Activated B cell treated with CpG ODN at 0.5 μM for 24 hours (primary cell): Measurements from ENCODE around the gene FAM168A. TPM values are rescaled to one million over a fixed set of nuclear protein-coding genes. Genes with fewer than 3 reads are reported as not detected.

Experiments
- ATAC-seq: fragments of 200-7000 bp; cut with Tn5 transposase; one replicate; pipeline ENCODE4 v1.10.0; 2021; ENCODE audit warnings: low read depth, mild to moderate bottlenecking, moderate library complexity
- CTCF ChIA-PET: fragments of 350-600 bp; sonication (Branson Sonifier 250); formaldehyde crosslinking; loops from one replicate; lab custom pipeline; 2021; ENCODE audit warnings: antibody characterized with exemption; lab: Charles Lee
- POLR2A ChIA-PET: fragments of 350-600 bp; sonication (Branson Sonifier 250); formaldehyde crosslinking; loops from one replicate; lab custom pipeline; 2021; ENCODE audit warnings: antibody characterized with exemption; lab: Charles Lee
- DNase-seq: peaks from one replicate; pipeline ENCODE4 v3.0.0; 2022
- H3K27ac Mint-ChIP-seq: one replicate; pipeline ENCODE4 v1.8.0; 2020; ENCODE audit warnings: mixed read lengths
- H3K27me3 Mint-ChIP-seq: one replicate; pipeline ENCODE4 v1.8.0; 2021; ENCODE audit warnings: mixed read lengths
- H3K36me3 Mint-ChIP-seq: one replicate; pipeline ENCODE4 v1.8.0; 2021; ENCODE audit warnings: low read depth, mixed read lengths
- H3K4me1 Mint-ChIP-seq: one replicate; pipeline ENCODE4 v1.8.0; 2021; ENCODE audit warnings: mixed read lengths
- H3K4me3 Mint-ChIP-seq: one replicate; pipeline ENCODE4 v1.8.0; 2020; ENCODE audit warnings: mild to moderate bottlenecking, mixed read lengths
- H3K9me3 Mint-ChIP-seq: one replicate; pipeline ENCODE4 v1.8.0; 2020; ENCODE audit warnings: mixed read lengths
- CTCF ChIP-seq: fragments of 200-600 bp; IDR thresholded peaks from one replicate; pipeline ENCODE4 v1.8.0; 2022; ENCODE audit warnings: antibody characterized with exemption, mild to moderate bottlenecking
- intact Hi-C: fragments of 100-400 bp; cut with micrococcal nuclease; formaldehyde crosslinking; loops from one replicate; pipeline ENCODE4 v1.15.1; 2024
- total RNA-seq: library from RNA; stranded (reverse); gene quantifications from 2 replicates; pipeline ENCODE4 v1.2.3, GENCODE V29; 2022

Gene FAM168A
- total RNA-seq, 1 donor from 2014 or later: 16.5 TPM

GRCh38 chr11:73525611-73526010 is 72.3 kb downstream of the FAM168A start:
- intact Hi-C loops: no loop called here

GRCh38 chr11:73524774-73525173 is 73.1 kb downstream of the FAM168A start:
- TF ChIP-seq CTCF: no peak
- ChIA-PET CTCF (no interaction called here), POLR2A (no interaction called here)
- Mint-ChIP-seq H3K4me3 (no peak overlapping the region), H3K27ac (no peak overlapping the region), H3K36me3 (no peaks in the 10 kb centered on the region), H3K9me3 (no peaks in the 10 kb centered on the region), H3K27me3 (no peaks in the 10 kb centered on the region), H3K4me1 (peaks cover 28% of the 10 kb centered on the region)
- intact Hi-C loops: no loop called here
- no peak for ATAC-seq
- no peak for DNase-seq

More at GRCh38 chr11:73525611-73526010, 72.3 kb downstream of the FAM168A start:
- no peak for TF ChIP-seq CTCF
- POLR2A ChIA-PET: no interaction called here
- CTCF ChIA-PET: no interaction called here
- no peak overlapping the region for H3K27ac Mint-ChIP-seq
- H3K4me3 Mint-ChIP-seq: no peak overlapping the region
- H3K27me3 Mint-ChIP-seq: no peaks in the 10 kb centered on the region
- DNase-seq (no peak), ATAC-seq (no peak)
- peaks cover 29% of the 10 kb centered on the region for H3K4me1 Mint-ChIP-seq
- no peaks in the 10 kb centered on the region for H3K36me3 Mint-ChIP-seq
- no peaks in the 10 kb centered on the region for H3K9me3 Mint-ChIP-seq

GRCh38 chr11:73521621-73522020 is 76.3 kb downstream of the FAM168A start:
- Mint-ChIP-seq H3K27ac (no peak overlapping the region), H3K27me3 (no peaks in the 10 kb centered on the region), H3K4me1 (peaks cover 16% of the 10 kb centered on the region), H3K36me3 (no peaks in the 10 kb centered on the region), H3K4me3 (no peak overlapping the region), H3K9me3 (no peaks in the 10 kb centered on the region)
- intact Hi-C loops: no loop called here
- DNase-seq: no peak
- TF ChIP-seq CTCF: no peak
- no peak for ATAC-seq
- CTCF ChIA-PET: no interaction called here
- POLR2A ChIA-PET: no interaction called here

- Mint-ChIP-seq H3K27me3 (no peaks in the 10 kb centered on the region), H3K27ac (no peak overlapping the region), H3K4me3 (no peak overlapping the region), H3K9me3 (no peaks in the 10 kb centered on the region), H3K36me3 (no peaks in the 10 kb centered on the region), H3K4me1 (peaks cover 16% of the 10 kb centered on the region)
- ATAC-seq (no peak), DNase-seq (no peak)
- no peak for TF ChIP-seq CTCF
- intact Hi-C loops: no loop called here
- ChIA-PET CTCF (no interaction called here), POLR2A (no interaction called here)
Measured at GRCh38 chr11:73520353-73521061, 77.4 kb downstream of the FAM168A start.

- Mint-ChIP-seq H3K9me3 (no peaks in the 10 kb centered on the region), H3K4me3 (no peak overlapping the region), H3K36me3 (peaks cover 4% of the 10 kb centered on the region), H3K27me3 (no peaks in the 10 kb centered on the region), H3K4me1 (peaks cover 16% of the 10 kb centered on the region), H3K27ac (no peak overlapping the region)
- no peak for TF ChIP-seq CTCF
- ATAC-seq (no peak), DNase-seq (no peak)
- ChIA-PET CTCF (no interaction called here), POLR2A (interaction anchor here (0.6 kb wide), 1 partner anchor 55 kb away, joined by 10 read pairs; no protein-coding TSS in a partner anchor)
- intact Hi-C loops: no loop called here
Measured at GRCh38 chr11:73519266-73519665, 78.6 kb downstream of the FAM168A start.
